Measurements from ENCODE around the gene MLNR. TPM values are rescaled to one million over a fixed set of nuclear protein-coding genes. Genes with fewer than 3 reads are reported as not detected.

The MLNR gene
- total and polyA plus RNA-seq, 4 donors: 0.09 TPM; not detected in 3

GRCh38 chr13:49234741-49235140 is 14.6 kb downstream of the MLNR start:
- Histone ChIP-seq H3K4me1 (ENCODE audit: control insufficient read depth in 4 of 4, insufficient read depth in 4 of 4, low read length in 3 of 4) (peaks cover 0 to 7% (median 4%) of the 10 kb centered on the region in 4 donors), H3K36me3 (ENCODE audit: control insufficient read depth in 4 of 4, insufficient read depth in 3 of 4, low read depth in 1 of 4, low read length in 3 of 4) (no peaks in the 10 kb centered on the region), H3K27me3 (ENCODE audit: control insufficient read depth in 4 of 4, insufficient read depth in 4 of 4, low read length in 3 of 4) (no peaks in the 10 kb centered on the region), H3K4me3 (ENCODE audit: low read depth in 1 of 3, low read length in 3 of 3) (no peak overlapping the region), H3K9me3 (ENCODE audit: control insufficient read depth in 4 of 4, low read length in 3 of 4) (no peaks in the 10 kb centered on the region), H3K27ac (ENCODE audit: low read depth in 1 of 2, low read length in 2 of 2) (no peak overlapping the region), H3K9ac (ENCODE audit: low read depth in 1 of 2, low read length in 2 of 2) (no peak overlapping the region)
- DNase-seq (ENCODE audit: low spot score): no peak
- WGBS: 82% methylated on average over 3 of the region's 3 CpGs
- TF ChIP-seq FOXA2 (IDR thresholded peaks at IDR 0.05): no peak
- TF ChIP-seq, protein P1, sequence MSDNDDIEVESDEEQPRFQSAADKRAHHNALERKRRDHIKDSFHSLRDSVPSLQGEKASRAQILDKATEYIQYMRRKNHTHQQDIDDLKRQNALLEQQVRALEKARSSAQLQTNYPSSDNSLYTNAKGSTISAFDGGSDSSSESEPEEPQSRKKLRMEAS (IDR thresholded peaks at IDR 0.05): no peak
- no peak for TF ChIP-seq FOXA1 (IDR thresholded peaks at IDR 0.05)
- TF ChIP-seq HNF4G (IDR thresholded peaks at IDR 0.05): no peak
- TF ChIP-seq GABPA (IDR thresholded peaks at IDR 0.05 in 1 of 2, conservative IDR thresholded peaks at IDR 0.05 in 1 of 2): no peak
- no peak for TF ChIP-seq REST (IDR thresholded peaks at IDR 0.05)
- TF ChIP-seq SP1 (IDR thresholded peaks at IDR 0.05): no peak

DNA sequence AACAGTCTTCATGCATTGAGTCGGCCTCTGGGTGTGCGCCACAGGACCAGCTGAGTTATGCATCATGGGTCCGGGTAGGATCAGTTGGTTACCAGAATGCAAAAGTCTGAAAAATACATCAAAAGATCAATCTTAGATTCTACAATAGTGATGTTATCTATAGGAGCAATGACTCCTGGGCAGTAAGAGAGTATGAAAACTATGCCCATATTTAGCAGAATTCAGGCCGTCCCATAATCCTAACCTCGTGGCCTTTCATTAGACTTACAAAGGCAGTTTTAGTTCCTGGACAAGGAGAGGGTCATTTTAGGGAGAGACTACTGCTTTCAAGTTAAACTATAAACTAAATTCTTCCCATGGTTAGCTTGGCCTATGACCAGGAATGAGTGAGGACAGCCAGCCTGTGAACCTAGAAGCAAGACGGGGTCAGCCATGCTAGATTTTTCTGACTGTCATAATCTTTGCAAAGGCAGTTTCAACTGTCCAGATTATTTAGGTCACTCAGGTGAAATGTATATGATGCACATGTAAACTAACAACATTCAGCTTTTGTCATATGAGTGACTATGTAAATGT is 15.8 kb downstream of the MLNR start:
- TF ChIP-seq, protein P2, sequence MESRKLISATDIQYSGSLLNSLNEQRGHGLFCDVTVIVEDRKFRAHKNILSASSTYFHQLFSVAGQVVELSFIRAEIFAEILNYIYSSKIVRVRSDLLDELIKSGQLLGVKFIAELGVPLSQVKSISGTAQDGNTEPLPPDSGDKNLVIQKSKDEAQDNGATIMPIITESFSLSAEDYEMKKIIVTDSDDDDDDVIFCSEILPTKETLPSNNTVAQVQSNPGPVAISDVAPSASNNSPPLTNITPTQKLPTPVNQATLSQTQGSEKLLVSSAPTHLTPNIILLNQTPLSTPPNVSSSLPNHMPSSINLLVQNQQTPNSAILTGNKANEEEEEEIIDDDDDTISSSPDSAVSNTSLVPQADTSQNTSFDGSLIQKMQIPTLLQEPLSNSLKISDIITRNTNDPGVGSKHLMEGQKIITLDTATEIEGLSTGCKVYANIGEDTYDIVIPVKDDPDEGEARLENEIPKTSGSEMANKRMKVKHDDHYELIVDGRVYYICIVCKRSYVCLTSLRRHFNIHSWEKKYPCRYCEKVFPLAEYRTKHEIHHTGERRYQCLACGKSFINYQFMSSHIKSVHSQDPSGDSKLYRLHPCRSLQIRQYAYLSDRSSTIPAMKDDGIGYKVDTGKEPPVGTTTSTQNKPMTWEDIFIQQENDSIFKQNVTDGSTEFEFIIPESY (IDR thresholded peaks at IDR 0.05): no peak
- TF ChIP-seq RXRA (IDR thresholded peaks at IDR 0.05) (peak; percentile 14 to 23), EGR1 (IDR thresholded peaks at IDR 0.05; ENCODE audit: low read depth in 2 of 2) (no peak), SP1 (IDR thresholded peaks at IDR 0.05) (peak; percentile 25), YY1 (IDR thresholded peaks at IDR 0.05) (peak; percentile 11)
- Histone ChIP-seq H3K27me3 (ENCODE audit: control insufficient read depth in 4 of 4, insufficient read depth in 4 of 4, low read length in 3 of 4) (no peaks in the 10 kb centered on the region), H3K4me1 (ENCODE audit: control insufficient read depth in 4 of 4, insufficient read depth in 4 of 4, low read length in 3 of 4) (peaks cover 0 to 7% (median 4%) of the 10 kb centered on the region in 4 donors), H3K4me3 (ENCODE audit: low read depth in 1 of 3, low read length in 3 of 3) (no peak overlapping the region), H3K36me3 (ENCODE audit: control insufficient read depth in 4 of 4, insufficient read depth in 3 of 4, low read depth in 1 of 4, low read length in 3 of 4) (no peaks in the 10 kb centered on the region), H3K9me3 (ENCODE audit: control insufficient read depth in 4 of 4, low read length in 3 of 4) (no peaks in the 10 kb centered on the region), H3K9ac (ENCODE audit: low read depth in 1 of 2, low read length in 2 of 2) (no peak overlapping the region), H3K27ac (ENCODE audit: low read depth in 1 of 2, low read length in 2 of 2) (peak overlapping the region in 1 of 2 donors; percentile 27)
- no peak for DNase-seq (ENCODE audit: low spot score)
- 70% methylated on average over 6 of the region's 6 CpGs for WGBS

DNA sequence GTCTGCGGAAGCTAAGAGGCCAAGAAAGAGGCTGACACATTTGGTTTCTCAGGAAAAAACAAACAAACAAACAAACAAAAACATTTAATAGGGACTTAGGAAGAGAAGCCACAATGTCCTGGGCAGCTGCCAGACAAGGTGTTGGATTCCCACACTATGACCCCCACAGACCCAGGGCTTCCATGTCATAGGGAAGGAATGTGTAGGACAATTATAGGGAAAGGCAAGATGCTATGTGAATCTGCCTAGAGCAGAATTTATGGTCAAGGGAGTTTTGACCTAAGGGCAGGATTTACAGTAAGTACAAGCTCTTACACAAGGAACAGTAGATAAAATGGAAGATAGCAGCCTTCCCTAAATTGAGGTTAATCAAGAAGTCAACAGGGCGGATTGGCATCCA is 18.5 kb downstream of the MLNR start:
- H3K27ac ChIP-seq (ENCODE audit: low read depth in 1 of 2, low read length in 2 of 2): no peak overlapping the region
- H3K27me3 ChIP-seq (ENCODE audit: control insufficient read depth in 4 of 4, insufficient read depth in 4 of 4, low read length in 3 of 4): no peaks in the 10 kb centered on the region
- H3K4me1 ChIP-seq (ENCODE audit: control insufficient read depth in 4 of 4, insufficient read depth in 4 of 4, low read length in 3 of 4): peaks cover 0 to 7% (median 4%) of the 10 kb centered on the region in 4 donors
- no peak for DNase-seq (ENCODE audit: low spot score)
- no peak for TF ChIP-seq YY1 (IDR thresholded peaks at IDR 0.05)
- TF ChIP-seq SP1 (IDR thresholded peaks at IDR 0.05): no peak
- no peak for TF ChIP-seq HNF4G (IDR thresholded peaks at IDR 0.05)
- no peak for TF ChIP-seq FOXA1 (IDR thresholded peaks at IDR 0.05)
- no peak for TF ChIP-seq HNF4A (conservative IDR thresholded peaks at IDR 0.05)
- TF ChIP-seq EGR1 (IDR thresholded peaks at IDR 0.05; ENCODE audit: low read depth in 2 of 2): no peak
- no peak for TF ChIP-seq FOXA2 (IDR thresholded peaks at IDR 0.05)
- TF ChIP-seq, protein P1 (IDR thresholded peaks at IDR 0.05): no peak
- no peak for TF ChIP-seq REST (IDR thresholded peaks at IDR 0.05)
- TF ChIP-seq JUND (IDR thresholded peaks at IDR 0.05): no peak
- TF ChIP-seq RAD21 (IDR thresholded peaks at IDR 0.05): no peak
- TF ChIP-seq, protein P2 (IDR thresholded peaks at IDR 0.05): no peak
- no peaks in the 10 kb centered on the region for H3K36me3 ChIP-seq (ENCODE audit: control insufficient read depth in 4 of 4, insufficient read depth in 3 of 4, low read depth in 1 of 4, low read length in 3 of 4)
- WGBS: over 99% methylated on average over 2 of the region's 2 CpGs
- no peak overlapping the region for H3K4me3 ChIP-seq (ENCODE audit: low read depth in 1 of 3, low read length in 3 of 3)
- no peak overlapping the region for H3K9ac ChIP-seq (ENCODE audit: low read depth in 1 of 2, low read length in 2 of 2)
- H3K9me3 ChIP-seq (ENCODE audit: control insufficient read depth in 4 of 4, low read length in 3 of 4): no peaks in the 10 kb centered on the region

Measured in liver (tissue), 9 donors.